G401.6 (cell line): ENCODE data around the gene HIF3A.
"Not testable (repeated sequence)": the region's sequence is repeated elsewhere in the genome, so short reads cannot be mapped to it uniquely, and the experiment has no call there.

ENCODE experiments used
- FAIRE-seq: peaks from 2 replicates; lab custom pipeline; 2012; peaks lifted over from hg19 to GRCh38; lab: Jason Lieb, UNC

Gene HIF3A

DNA sequence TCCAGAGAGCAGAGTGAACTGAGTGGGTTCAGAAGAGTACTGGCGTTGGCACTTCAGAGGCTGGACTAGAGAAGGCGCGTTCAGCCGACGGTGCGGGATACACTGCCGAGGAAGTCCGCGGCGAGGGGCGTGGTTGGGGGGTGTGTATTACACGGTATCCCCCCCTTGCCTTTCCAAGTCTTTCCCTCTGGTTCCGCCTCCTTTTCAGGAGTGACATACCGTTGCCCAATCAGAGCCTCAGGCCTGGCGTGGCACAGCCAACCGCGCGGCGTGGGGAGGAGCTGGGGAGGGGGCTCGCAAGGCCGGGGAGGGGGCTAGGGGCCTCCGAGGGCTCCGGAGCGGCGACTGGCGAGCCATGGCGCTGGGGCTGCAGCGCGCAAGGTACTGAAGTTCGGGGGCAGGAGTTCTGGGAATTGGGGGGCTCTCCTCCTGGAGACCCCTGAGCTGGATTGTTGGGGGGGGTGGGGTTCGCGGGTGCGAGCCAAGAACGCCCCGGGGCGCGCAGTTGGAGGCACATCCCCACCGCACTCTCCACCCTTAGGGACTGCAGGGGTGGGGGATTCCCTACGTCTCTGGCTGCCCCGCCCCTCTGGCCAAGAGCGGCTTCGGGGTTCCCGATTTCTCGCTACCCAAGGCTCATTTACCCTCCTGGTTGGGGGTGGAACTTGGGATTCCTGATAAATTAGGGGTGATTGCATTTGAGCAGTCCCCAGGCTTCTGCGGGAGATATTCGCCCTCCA, at the start of gene HIF3A:
HIF3A (plus strand) TSS at position 321 of the 740 bp plus-strand sequence; CDS start at position 356, 35 bp downstream.
- no peak for FAIRE-seq

GRCh38 chr19:46250076-46250735, 46.6 kb upstream of the HIF3A start:
- FAIRE-seq: no peak

DNA sequence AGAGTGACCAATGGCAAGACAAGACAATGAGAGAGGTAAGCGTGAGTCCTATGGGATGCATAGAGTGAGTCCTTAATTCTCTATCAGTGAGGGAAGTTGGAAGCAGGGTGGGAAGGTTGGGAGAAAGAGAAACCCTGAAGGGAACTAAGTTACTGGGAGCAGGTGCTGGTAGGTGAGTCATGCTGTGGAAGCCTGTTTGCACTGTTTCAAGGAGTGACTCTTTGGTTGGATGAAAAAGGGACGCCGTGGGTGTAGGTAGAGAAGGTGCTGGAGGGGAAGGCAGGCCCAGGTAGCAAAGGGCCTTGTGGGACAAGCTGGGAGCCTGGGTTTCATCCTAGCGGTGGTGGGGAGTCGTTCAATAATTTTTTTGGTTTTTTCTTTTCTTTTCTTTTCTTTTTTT, 45.4 kb upstream of the HIF3A start:
- no peak for FAIRE-seq

- FAIRE-seq: no peak
Measured at GRCh38 chr19:46254776-46255175, 42.1 kb upstream of the HIF3A start.

- FAIRE-seq: no peak
Measured at GRCh38 chr19:46256855-46257254, 40.0 kb upstream of the HIF3A start.

GRCh38 chr19:46261501-46261900, 35.3 kb upstream of the HIF3A start:
- FAIRE-seq: not testable (repeated sequence)

DNA sequence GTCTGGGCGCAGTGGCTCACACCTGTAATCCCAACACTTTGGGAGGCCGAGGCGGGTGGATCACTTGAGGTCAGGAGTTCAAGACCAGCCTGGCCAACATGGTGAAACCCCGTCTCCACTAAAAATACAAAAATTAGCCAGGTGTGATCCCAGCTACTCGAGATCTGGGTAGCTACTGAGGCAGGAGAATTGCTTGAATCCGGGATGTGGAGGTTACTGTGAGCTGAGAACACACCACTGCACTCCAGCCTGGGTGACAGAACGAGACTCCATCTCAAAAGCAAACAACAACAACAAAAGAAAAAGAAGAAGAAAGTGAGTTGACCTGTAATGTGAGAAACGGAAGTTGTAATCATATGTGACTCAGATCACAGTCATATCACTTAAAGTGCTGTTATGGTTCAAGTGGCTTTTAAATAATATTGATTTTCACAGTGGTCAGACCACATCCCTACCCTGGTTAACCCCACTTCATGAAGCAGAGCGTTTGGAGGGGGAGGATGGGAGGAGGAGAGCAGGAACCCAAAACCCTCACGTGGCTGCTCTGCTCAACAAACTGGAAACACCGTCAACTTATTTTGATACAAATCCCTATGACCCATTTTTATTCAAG, 34.1 kb upstream of the HIF3A start:
- not testable (repeated sequence) for FAIRE-seq

DNA sequence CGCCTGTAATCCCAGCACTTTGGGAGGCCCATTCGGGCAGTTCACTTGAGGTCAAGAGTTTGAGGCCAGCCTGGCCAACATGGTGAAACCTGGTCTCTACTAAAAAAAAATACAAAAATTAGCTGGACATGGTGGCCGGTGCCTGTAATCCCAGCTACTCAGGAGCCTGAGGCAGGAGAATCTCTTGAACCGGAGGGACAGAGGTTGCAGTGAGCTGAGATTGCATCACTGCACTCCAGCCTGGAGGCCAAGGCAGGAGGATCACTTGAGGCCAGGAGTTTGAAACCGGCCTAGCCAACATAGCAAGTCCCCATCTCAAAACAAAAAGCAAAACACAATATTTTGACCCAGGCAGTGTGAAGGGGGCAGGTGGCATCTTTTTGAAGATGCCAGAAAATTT, 32.0 kb upstream of the HIF3A start:
- FAIRE-seq: not testable (repeated sequence)

DNA sequence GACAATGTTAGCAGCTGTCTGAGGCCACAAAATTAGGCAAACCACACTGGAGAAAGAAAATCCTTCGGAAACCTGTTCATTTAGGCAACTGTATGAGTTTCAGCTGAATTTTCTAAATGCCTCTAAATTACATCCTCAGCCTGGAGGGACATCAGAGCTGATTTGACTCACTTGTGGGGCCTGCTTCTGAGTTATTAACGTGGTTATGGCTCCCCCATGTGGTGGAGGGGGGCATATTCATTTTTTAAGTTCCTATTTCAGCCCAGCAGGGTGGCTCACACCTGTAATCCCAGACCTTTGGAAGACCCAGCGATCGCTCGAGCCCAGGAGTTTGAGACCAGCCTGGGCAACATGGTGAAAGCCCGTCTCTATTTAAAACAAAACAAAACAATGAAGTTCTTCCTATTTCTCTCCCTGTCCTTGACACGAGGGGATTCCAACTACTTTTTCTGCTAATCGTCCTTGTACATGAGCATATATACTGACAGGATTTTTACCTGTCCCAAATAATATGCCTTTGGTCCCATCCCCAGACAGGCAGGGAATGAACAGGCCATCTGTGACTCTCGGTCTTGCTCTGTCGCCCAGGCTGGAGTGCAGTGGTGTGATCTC, 31.5 kb upstream of the HIF3A start:
- peak; percentile 92 for FAIRE-seq

DNA sequence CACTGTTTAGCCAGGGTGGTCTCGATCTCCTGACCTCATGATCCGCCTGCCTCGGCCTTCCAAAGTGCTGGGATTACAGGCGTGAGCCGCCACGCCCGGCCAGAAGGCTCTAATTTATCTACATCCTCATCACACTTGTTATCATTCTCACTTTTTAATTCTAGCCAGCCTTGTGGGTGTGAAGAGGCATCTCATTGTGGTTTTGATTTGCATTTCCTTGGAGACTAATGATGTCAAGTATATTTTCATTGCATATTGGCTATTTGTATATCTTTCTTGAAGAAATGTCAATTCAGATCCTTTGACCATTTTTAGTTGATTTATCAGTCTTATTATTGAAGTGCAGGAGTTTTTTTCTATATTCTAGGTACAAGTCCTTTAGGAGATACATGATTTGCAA, 27.7 kb upstream of the HIF3A start:
- no peak for FAIRE-seq

GRCh38 chr19:46270521-46271256, 26.2 kb upstream of the HIF3A start:
- FAIRE-seq: no peak

- no peak for FAIRE-seq
Measured at GRCh38 chr19:46271481-46272197, 25.2 kb upstream of the HIF3A start.

GRCh38 chr19:46273931-46274330, 22.9 kb upstream of the HIF3A start:
- not testable (repeated sequence) for FAIRE-seq

DNA sequence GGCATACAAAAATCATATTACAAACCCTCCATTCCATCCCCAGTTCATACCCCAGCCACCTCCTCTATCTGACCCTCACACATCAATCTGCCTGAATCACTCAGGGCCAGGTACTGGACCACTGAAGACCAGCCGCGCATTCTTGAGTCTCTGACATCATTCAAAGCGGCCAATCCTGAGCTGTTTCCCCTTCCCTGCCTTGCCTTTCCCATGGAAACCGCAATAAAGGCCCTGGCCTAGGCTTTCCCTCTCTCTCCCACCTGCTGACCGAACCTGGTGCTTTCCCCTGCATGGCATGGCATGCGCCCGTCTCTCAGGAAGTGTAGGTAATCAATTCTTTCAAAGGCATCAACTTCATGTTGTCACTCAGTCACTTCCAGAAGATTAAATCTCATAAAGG, 17.7 kb upstream of the HIF3A start:
- FAIRE-seq: no peak

DNA sequence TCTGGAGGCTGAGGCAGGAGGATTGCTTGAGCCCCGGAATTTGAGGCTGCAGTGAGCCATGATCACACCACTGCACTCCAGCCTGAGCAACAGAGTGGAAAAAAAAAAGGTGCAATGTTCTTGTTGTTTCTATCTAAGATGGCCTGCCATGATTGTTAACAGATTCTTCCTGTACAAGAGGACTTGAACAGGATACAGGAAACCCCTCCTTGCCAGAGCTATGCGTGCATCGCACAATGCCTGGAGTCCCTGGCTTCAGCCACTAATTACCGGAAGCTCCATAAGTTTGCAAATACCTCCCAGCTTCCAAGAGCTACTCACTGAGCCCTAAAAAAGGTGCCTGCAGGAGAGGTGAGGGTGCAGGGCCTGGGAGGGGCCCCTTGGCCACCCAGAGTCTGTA, 13.1 kb upstream of the HIF3A start:
- FAIRE-seq: no peak

- no peak for FAIRE-seq
Measured at GRCh38 chr19:46284635-46285034, 12.2 kb upstream of the HIF3A start.

DNA sequence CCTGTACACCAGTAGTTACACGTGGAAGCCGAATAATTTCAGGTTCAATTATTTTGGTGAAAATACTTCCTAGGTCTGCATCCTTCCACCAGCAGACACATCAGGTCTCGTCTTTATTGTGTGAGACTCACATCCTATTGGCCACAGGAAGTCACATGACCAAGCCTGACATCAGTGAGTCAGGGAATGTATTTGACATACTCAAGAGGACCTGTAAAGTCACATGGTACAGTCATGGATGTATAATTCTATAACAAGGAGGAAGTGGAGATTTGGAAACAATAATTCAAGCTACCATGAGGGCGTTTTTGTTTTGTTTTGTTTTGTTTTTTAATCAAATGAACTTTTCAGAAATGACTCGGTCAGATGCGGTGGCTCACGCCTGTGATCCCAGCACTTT, 9.3 kb upstream of the HIF3A start:
- FAIRE-seq: no peak

- FAIRE-seq: no peak
Measured at GRCh38 chr19:46288896-46289588, 7.8 kb upstream of the HIF3A start.

DNA sequence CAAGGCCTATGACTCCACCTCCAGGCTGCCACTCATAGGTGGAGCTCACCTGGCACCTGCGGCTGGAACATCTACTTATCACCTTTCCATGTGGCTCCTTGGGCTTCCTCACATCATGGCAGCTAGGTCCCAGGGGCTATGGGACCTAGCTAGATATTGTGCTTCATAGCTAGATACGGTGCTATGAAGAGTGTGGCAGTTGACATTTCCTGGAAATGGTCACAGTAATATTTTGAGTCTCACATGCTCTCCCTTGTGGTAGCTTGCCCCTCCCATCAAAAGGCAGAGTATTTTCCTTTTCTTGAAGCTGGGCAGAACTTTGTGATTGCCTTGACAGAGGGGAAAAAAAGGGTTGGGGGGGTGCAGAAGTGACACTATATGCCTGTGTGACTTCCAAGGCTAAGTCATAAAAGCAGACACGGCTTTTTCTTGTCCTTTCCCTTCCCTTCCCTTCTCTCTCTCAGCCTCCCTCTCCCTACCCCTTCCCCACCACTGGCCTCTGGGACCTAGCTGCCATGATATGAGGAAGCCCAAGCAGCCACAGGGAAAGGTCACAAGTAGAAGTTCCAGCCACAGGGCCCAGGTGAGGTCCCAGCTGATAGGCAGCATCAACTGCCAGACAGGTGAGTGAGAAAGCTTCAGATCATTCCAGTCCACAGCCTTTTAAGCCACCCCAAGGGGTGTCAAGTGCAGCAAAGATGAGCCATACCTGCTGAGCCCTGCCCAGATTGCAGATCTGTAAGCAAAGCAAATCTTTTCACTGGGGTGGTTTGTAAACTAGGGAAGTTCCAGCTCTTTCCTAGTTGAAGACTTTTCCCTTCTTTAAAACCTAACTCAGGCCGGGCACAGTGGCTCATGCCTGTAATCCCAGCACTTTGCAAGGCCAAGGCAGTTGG, 6.9 kb upstream of the HIF3A start:
- no peak for FAIRE-seq

GRCh38 chr19:46291829-46292228, 5.0 kb upstream of the HIF3A start:
- FAIRE-seq: no peak
